GM19238 (cell line): ENCODE measurements around the gene BICDL2.
A peak's percentile ranks its signal among the peaks of the same experiment; 100 is the strongest.

ENCODE experiments used
- DNase-seq: peaks from one replicate; pipeline ENCODE4 v3.0.0; 2011; ENCODE audit warnings: low spot score; ENCODE audit not compliant: insufficient read length

The BICDL2 gene

GRCh38 chr16:3012246-3012645, 24.5 kb downstream of the BICDL2 start:
- DNase-seq, result no peak

GRCh38 chr16:3010510-3010909, 26.2 kb downstream of the BICDL2 start:
- no peak for DNase-seq

DNA sequence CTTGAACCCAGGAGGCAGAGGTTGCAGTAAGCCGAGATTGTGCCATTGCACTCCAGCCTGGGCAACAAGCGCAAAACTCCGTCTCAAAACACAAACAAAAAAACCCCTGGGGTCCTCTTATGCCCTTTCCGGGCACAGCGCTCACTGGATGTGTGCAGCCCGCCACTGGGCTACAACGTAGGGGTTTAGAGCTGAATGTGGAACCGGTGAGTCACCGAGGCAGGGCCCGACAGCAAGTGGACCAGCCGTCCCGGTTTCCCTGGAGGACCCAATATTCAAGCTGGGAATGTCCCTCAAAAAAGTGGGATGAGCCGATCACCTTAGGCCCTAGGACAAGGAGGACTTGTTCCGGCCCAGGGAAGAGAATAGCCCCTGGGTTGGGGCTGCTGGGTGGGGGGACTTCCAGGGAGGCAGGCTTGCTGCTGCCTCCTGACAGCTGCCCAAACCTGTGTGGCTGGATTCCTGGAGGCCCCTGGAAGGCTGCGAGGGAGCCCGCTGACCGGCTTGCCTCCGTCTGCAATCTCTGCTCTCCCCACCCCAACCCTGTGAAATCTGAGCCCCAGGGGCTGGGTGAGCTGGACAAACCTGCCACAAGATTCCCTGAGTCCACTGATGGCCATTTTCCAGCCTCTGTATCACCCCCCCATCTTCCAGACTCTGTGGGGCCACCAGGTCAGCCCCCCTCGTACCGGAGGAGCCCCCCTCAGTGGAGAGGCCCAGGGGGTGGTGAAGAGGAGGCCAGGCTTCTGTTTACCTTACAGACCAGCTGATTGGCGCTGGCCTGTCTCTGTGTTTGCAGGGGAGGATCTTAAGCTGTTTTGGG, 27.0 kb downstream of the BICDL2 start:
- DNase-seq, result no peak

DNA sequence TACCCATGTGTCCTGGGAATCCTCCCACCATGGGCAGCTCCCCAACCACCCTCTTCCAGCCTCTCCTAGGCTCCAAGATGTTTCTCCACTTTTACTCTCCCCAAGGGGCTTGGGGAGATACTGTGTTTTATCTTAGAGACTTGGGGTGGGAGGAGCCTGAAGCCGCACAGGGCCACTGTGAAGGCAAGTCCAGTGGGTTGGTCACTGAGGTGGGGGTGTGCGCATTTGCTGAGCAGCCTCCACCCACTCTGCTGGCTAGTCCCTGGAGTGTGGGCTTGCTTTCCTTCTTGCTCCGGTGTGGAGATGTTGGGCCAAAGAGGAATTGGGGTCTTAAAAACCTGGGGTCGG, 28.1 kb downstream of the BICDL2 start:
- DNase-seq, result no peak

- DNase-seq, result no peak
Observed at GRCh38 chr16:3007957-3008689, 28.6 kb downstream of the BICDL2 start.

GRCh38 chr16:3007059-3007956, 29.4 kb downstream of the BICDL2 start:
- peak; percentile 48 for DNase-seq

- no peak for DNase-seq
Observed at GRCh38 chr16:3004781-3005284, 31.9 kb downstream of the BICDL2 start.

DNA sequence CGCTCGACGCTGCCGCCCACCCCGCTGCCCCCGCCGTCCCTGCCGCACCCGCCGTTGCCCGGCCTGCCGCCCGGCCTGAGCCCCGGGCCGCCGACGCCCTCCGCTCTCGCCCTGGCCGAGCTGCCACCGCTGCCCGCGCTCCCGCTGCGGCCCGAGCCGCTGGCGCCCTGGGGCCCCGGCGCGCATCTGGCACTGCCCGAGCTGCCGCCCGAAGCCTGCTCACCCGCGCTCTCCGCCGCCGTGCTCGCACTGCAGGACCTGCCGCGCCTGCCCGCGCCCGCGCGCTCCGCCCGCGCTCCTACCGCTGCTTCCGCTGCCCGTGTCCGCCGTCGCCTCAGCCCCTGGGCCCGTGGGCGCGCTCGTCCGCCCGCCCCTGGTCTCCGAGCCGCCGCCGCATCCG, 32.4 kb downstream of the BICDL2 start:
- no peak for DNase-seq

DNA sequence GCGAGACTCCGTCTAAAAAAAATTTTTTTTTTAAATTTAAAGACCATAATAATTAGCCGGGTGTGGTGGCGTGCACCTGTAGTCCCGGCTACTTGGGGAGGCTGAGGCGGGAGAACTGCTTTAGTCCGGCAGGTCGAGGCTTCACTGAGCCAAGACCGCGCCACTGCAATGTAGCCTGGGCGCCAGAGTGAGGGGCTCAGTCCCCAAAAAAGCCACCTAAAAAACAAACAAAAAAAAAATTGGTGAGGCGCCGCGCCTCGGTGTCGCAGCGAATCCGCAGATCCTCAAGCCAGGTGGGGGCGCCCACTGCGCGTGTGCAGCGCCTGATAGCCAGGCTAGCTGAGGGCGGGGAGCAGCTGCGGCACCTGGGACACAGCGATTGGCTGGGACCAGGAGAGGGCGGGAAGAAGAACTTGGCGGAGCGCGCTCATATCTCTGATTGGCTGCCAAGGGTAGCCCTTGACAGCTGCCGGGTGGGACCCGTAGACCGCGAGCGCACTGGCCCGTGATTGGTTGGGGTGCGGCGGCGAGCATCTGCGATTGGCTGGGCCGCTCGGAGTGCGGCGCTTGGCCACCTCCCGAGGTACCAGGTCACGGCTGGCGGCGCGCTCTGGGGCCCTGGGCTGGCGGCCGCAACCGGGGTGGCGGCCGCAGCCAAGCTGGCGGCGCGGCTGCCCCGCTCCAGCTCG, 33.0 kb downstream of the BICDL2 start:
- peak; percentile 100 for DNase-seq

DNA sequence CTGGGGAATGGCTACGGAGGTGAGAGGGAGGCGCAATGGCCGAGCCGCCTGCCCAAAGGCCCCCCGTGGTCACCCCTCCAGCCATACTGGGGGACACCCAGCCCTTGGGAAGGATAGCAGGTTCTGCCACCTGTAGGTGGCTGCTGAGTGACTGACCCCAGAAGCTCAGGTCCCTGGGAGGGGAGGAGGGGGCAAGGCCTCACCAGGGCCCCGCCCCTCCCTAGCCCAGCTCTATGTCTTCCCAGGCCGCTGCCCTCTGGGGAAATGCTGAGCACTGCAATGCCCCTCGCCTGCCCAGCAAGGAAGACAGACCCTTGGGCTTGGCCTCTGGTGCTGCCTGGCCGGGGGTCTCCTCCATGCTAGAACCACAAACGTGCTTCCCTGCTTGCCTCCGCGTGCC, 35.4 kb downstream of the BICDL2 start:
- no peak for DNase-seq

- DNase-seq, result no peak
Observed at GRCh38 chr16:3000540-3000939, 36.2 kb downstream of the BICDL2 start.

DNA sequence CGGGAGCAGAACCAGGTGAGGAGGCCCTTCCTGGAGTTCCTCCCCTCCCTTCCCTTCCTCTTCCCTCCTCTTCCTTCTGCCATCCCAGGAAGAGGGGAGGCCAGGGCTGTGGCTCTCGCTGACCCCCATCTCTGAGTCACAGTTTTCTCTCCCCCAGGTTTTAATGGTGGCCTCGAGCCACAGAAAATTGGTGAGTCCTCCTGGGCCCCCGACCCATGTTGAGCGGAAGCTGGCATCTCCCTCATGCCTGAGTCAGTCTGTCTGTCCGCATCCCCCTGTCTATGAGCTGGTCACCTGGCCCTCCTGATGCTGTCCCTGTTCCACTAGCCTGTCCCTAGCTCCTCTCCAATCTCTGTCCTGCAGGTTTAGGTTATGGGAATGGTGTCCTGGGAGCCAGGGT, 36.8 kb downstream of the BICDL2 start:
- DNase-seq, result no peak

DNA sequence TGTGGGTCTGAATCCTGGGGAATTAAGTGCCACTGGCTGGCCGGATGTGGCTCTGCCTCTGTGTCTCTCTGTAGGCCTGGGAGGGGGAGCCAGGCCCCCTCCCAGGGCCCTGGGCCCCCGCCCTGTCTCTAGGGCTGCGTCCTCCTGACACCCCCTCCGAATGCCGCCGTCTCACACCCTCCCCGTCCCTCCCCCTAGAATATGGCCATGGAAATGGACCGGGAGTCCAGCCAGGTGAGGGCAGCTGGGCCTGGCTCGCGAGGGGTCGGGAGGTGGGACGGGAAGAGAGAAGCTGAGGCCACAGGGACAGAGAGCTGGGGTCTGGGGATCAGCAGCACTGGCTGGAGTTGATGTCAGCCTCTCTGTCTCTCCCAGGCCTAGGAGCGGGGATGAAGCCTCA, 40.4 kb downstream of the BICDL2 start:
- no peak for DNase-seq

DNA sequence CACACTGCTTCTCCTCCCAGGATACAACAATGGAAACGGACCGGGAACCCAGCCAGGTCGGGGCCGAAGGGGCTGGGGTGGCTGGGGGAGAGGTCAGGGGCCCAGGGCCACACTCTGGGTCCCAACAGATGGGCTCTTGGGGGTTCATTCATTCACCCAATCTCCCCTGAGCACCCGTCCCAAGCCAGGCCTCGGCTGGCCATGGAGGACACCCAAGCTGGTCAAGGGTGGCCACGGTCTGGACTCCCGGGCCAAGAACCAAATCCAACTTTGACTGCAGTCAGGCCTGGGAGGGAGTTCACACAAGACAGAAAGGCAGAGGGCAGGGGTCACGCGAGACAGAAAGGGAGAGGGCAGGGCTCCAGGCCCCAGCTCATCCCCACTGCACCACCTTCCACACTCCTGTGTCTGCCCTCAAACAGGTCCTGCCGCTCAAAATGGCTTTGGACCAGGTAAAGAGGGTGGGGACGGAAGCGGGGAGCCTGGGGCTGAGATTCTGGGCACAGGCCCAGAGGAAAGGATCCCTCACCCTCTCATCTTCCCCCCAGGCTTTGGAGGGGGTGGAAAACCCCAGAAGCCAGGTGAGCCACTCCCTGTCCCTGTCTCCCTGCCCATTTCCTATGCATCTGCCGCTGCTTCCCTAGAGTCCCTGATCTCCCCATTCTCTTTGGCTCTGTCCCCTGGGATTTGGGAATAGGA, 44.2 kb downstream of the BICDL2 start:
- no peak for DNase-seq

DNA sequence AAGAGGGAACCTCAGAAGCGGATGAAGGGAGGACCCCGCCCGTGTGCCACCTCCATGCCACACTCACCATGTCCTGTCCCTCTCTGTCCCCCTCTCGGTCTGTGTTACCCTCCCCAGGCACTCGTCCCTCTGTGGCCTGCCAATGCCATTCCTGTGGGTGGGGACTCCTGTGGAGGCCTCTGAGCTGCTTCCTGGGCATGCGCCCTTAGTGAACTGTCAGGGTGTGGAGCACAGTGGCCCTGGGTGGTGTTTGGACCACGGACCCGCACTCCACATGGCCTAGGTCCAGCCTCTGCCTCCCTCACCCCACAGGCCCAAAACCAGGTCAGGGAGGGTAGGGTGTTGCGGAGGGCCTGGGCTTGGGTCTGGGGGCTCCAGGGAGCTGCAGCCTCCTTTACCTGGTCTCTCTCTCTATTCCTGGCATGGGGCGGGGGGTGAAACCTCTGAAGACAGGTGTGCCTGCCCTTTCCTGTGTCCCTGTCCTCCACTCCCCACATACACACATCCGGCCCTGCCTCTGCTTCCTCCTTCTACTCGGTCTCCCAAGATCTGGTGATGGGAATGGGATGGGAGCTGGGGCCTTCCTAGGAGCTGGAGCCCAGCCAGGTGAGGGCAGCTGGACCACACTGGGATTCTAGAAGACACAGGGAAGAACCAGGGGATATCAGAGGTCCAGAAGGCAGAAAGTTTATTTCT, 45.0 kb downstream of the BICDL2 start:
- no peak for DNase-seq

DNA sequence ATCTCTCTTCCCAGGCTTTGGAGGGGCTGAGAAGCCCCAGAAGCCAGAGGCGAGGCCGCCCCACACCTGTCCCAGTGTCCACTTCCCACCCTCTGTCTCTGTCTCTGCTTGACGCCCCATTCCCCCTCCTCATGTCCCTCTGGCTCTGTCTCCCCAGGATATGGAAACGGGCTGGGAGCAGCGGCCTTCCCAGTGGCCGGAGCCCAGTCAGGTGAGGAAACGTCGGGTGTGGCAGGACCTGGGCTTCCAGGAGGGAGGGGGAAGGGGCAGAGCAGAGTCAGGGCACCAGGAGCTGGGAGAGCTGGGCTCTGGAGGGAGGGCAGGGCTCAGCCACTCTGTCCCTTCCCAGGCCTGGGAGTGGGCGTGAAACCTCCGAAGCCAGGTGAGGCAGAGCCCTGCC, 45.9 kb downstream of the BICDL2 start:
- DNase-seq, result no peak

DNA sequence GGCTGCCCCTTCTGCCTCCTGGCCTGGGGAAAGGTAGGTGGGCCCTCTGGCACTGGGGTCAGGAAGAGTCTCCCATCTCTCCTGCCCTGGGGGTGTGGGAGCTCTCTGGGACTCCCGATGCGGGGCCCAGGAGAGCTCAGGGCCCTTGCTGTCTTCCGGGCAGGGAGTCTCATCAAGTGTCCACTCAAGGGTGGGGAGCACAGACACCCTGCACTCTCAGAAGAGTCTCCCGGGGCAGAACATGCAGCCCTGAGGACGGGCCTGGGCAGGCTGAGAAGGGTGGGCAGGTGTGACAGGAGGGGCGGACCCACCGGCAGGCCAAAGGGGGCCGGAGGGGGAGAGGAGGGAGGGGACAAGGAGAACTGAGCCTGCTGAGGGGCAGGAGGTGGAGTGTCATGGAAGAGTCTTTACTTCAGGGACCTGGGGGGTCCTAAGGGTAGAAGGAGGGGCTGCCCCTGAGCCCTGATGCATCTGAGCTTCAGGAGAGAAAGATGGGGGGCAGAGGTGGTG, 48.1 kb downstream of the BICDL2 start:
- no peak for DNase-seq

- DNase-seq, result no peak
Observed at GRCh38 chr16:2987833-2988232, 48.9 kb downstream of the BICDL2 start.

GRCh38 chr16:2987286-2987685, 49.5 kb downstream of the BICDL2 start:
- DNase-seq, result no peak
